ENCODE data around the gene ABCF1.

ABCF1 gene

DNA sequence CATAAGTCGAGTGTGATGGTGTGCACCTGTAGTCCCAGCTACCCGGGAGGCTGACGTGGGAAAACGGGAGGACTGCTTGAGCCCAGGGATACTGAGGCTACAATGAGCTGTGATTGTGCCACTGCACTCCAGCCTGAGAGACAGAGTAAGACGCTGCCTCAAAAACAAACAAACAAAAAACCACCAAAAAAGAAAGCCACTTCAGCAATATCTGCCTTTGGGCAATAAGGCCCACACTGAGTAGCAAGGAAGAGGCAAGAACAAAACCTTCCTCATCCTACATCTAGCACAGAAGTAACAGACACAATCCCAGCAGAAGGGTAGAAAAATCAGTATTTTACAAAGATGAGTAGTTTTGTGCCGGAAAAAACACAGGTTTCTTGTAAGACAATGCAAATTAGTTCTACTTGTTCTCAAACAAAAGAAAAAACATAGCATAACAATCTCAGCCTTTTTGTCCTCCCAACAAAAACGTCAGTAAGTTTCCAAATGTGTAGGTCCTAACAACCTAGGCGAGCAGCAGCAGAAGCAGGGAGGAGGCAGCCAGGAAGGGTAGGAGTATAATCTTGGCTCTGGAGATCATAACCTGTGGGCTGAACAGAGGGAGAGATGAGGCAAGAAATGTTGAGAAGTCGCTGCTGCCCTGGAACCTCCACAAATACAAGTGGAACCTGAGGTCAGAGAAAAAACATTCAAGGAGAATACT is 40.1 kb downstream of the ABCF1 start:
- H3K9ac ChIP-seq (ENCODE audit: low read length) = peak overlapping the region; percentile 19
- no peaks in the 10 kb centered on the region for H3K27me3 ChIP-seq (ENCODE audit: control insufficient read depth in 1 of 2, insufficient read depth in 1 of 2, low read length in 2 of 2)
- peaks cover 10 to 57% of the 10 kb centered on the region in 2 experiments for H3K36me3 ChIP-seq (ENCODE audit: control insufficient read depth in 1 of 2, insufficient read depth in 2 of 2, low read depth in 1 of 2, low read length in 2 of 2)
- peak overlapping the region; percentile 44 for H2AK5ac ChIP-seq (ENCODE audit: low read length, severe bottlenecking)
- no peak overlapping the region for H3K18ac ChIP-seq (ENCODE audit: low read depth in 1 of 2, low read length in 2 of 2)
- peaks cover 12% of the 10 kb centered on the region for H3K79me1 ChIP-seq (replicated peaks; ENCODE audit: low read length, poor library complexity, severe bottlenecking)
- 94% methylated on average over 8 of the region's 9 CpGs for WGBS
- no peak for DNase-seq
- H3K4me3 ChIP-seq (ENCODE audit: insufficient read depth in 1 of 2, low read depth in 1 of 2, low read length in 2 of 2) = no peak overlapping the region
- H4K8ac ChIP-seq (ENCODE audit: low read length) = no peak overlapping the region
- H3K4ac ChIP-seq (ENCODE audit: low read depth in 1 of 2, low read length in 2 of 2) = no peak overlapping the region
- peaks cover 7% of the 10 kb centered on the region for H3K4me1 ChIP-seq (ENCODE audit: control insufficient read depth, insufficient read depth, low read depth, low read length)
- no peak overlapping the region for H2BK120ac ChIP-seq (ENCODE audit: low read depth, low read length)
- H3K9me3 ChIP-seq (ENCODE audit: control insufficient read depth, low read length) = no peaks in the 10 kb centered on the region
- H3K27ac ChIP-seq (ENCODE audit: low read length, poor library complexity, severe bottlenecking) = peak overlapping the region; percentile 21
- H2AFZ ChIP-seq (ENCODE audit: low read depth, low read length) = no peak overlapping the region
- H2BK5ac ChIP-seq (ENCODE audit: low read depth, low read length, poor library complexity, severe bottlenecking) = no peak overlapping the region
- no peak overlapping the region for H3K23ac ChIP-seq (ENCODE audit: low read length in 2 of 2)
- H2BK12ac ChIP-seq (ENCODE audit: low read length in 2 of 2) = no peak overlapping the region
- H3K4me2 ChIP-seq (ENCODE audit: low read length, poor library complexity, severe bottlenecking) = no peak overlapping the region
- no peak overlapping the region for H3K14ac ChIP-seq (ENCODE audit: low read length in 2 of 2)
- H2BK15ac ChIP-seq (ENCODE audit: low read depth, poor library complexity, severe bottlenecking) = no peak overlapping the region
- no peak overlapping the region for H4K91ac ChIP-seq (ENCODE audit: low read length)

GRCh38 chr6:30611856-30612194 is 40.6 kb downstream of the ABCF1 start:
- Histone ChIP-seq H3K4me2 (ENCODE audit: low read length, poor library complexity, severe bottlenecking) (no peak overlapping the region), H4K8ac (ENCODE audit: low read length) (no peak overlapping the region), H2BK12ac (ENCODE audit: low read length in 2 of 2) (no peak overlapping the region), H3K79me1 (replicated peaks; ENCODE audit: low read length, poor library complexity, severe bottlenecking) (peaks cover 11% of the 10 kb centered on the region), H3K36me3 (ENCODE audit: control insufficient read depth in 1 of 2, insufficient read depth in 2 of 2, low read depth in 1 of 2, low read length in 2 of 2) (peaks cover 9 to 57% of the 10 kb centered on the region in 2 experiments), H3K18ac (ENCODE audit: low read depth in 1 of 2, low read length in 2 of 2) (no peak overlapping the region), H2BK15ac (ENCODE audit: low read depth, poor library complexity, severe bottlenecking) (no peak overlapping the region), H3K27ac (ENCODE audit: low read length, poor library complexity, severe bottlenecking) (peak overlapping the region; percentile 21), H4K91ac (ENCODE audit: low read length) (no peak overlapping the region), H2BK120ac (ENCODE audit: low read depth, low read length) (no peak overlapping the region), H3K9me3 (ENCODE audit: control insufficient read depth, low read length) (no peaks in the 10 kb centered on the region), H2AFZ (ENCODE audit: low read depth, low read length) (no peak overlapping the region), H3K4ac (ENCODE audit: low read depth in 1 of 2, low read length in 2 of 2) (no peak overlapping the region), H3K14ac (ENCODE audit: low read length in 2 of 2) (no peak overlapping the region), H3K4me3 (ENCODE audit: insufficient read depth in 1 of 2, low read depth in 1 of 2, low read length in 2 of 2) (no peak overlapping the region), H2BK5ac (ENCODE audit: low read depth, low read length, poor library complexity, severe bottlenecking) (no peak overlapping the region), H3K9ac (ENCODE audit: low read length) (peak overlapping the region; percentile 13), H3K27me3 (ENCODE audit: control insufficient read depth in 1 of 2, insufficient read depth in 1 of 2, low read length in 2 of 2) (no peaks in the 10 kb centered on the region), H3K4me1 (ENCODE audit: control insufficient read depth, insufficient read depth, low read depth, low read length) (peaks cover 7% of the 10 kb centered on the region), H2AK5ac (ENCODE audit: low read length, severe bottlenecking) (no peak overlapping the region), H3K23ac (ENCODE audit: low read length in 2 of 2) (no peak overlapping the region)
- no peak for DNase-seq
- 100% methylated on average over 1 of the region's 2 CpGs for WGBS

DNA sequence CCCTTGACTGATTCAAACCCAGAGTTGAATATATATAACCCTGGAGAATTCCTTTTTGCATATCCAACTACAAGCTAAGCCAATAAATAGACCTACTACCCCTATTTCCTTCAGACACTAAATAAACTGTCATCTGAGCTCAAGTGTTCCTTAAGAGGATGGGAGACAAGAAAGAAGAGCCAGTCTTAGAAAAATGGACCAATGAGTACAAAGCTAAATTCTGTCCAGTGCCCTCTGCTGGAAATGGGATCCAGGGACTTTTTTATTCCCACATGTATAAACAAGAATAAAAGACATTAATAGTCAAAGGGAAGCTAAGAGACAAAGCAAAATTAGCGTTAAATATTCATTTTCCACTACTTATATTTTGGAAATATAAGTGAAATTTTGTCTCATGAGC is 41.0 kb downstream of the ABCF1 start:
- Histone ChIP-seq H3K23ac (ENCODE audit: low read length in 2 of 2) (no peak overlapping the region), H4K8ac (ENCODE audit: low read length) (no peak overlapping the region), H2AK5ac (ENCODE audit: low read length, severe bottlenecking) (no peak overlapping the region), H3K36me3 (ENCODE audit: control insufficient read depth in 1 of 2, insufficient read depth in 2 of 2, low read depth in 1 of 2, low read length in 2 of 2) (peaks cover 9 to 55% of the 10 kb centered on the region in 2 experiments), H2BK12ac (ENCODE audit: low read length in 2 of 2) (no peak overlapping the region), H2BK120ac (ENCODE audit: low read depth, low read length) (no peak overlapping the region), H3K9ac (ENCODE audit: low read length) (peak overlapping the region; percentile 100), H3K18ac (ENCODE audit: low read depth in 1 of 2, low read length in 2 of 2) (no peak overlapping the region), H3K4me3 (ENCODE audit: insufficient read depth in 1 of 2, low read depth in 1 of 2, low read length in 2 of 2) (no peak overlapping the region), H2AFZ (ENCODE audit: low read depth, low read length) (no peak overlapping the region), H3K4me2 (ENCODE audit: low read length, poor library complexity, severe bottlenecking) (no peak overlapping the region), H2BK5ac (ENCODE audit: low read depth, low read length, poor library complexity, severe bottlenecking) (no peak overlapping the region), H3K27ac (ENCODE audit: low read length, poor library complexity, severe bottlenecking) (peak overlapping the region; percentile 97), H3K79me1 (replicated peaks; ENCODE audit: low read length, poor library complexity, severe bottlenecking) (peaks cover 11% of the 10 kb centered on the region), H4K91ac (ENCODE audit: low read length) (no peak overlapping the region), H3K27me3 (ENCODE audit: control insufficient read depth in 1 of 2, insufficient read depth in 1 of 2, low read length in 2 of 2) (no peaks in the 10 kb centered on the region), H3K4me1 (ENCODE audit: control insufficient read depth, insufficient read depth, low read depth, low read length) (peaks cover 7% of the 10 kb centered on the region), H2BK15ac (ENCODE audit: low read depth, poor library complexity, severe bottlenecking) (no peak overlapping the region), H3K9me3 (ENCODE audit: control insufficient read depth, low read length) (no peaks in the 10 kb centered on the region), H3K14ac (ENCODE audit: low read length in 2 of 2) (no peak overlapping the region), H3K4ac (ENCODE audit: low read depth in 1 of 2, low read length in 2 of 2) (no peak overlapping the region)
- peak; percentile 68 for DNase-seq
- no CpG with 5 or more reads among the region's 1 CpG for WGBS

DNA sequence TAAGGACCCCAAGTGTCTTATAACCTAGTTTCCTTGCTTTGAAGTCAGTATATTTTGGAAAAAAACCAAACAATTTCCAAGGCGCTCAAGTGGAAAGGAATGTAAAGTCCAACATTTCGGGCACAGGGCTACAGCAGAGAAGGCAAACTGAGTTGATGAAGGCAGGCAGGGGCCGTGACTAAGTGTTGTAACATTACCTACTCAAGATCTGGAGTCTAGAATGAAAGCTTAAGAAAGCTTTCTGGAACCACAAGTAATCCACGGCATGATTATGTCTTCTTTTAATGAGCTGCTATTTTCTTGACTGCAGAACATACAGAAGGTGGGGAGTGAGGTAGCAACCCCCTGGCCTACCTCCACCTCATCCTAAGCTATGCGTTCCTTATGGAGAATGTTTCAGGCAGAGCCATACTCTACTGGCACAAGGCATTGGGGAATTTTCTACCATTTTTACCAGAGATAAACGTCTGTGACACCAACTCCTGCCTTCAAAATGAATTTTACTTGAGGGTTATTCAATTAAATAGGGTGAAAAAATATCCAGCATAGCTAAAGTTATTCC is 41.5 kb downstream of the ABCF1 start:
- Histone ChIP-seq H4K8ac (ENCODE audit: low read length) (no peak overlapping the region), H4K91ac (ENCODE audit: low read length) (no peak overlapping the region), H3K79me1 (replicated peaks; ENCODE audit: low read length, poor library complexity, severe bottlenecking) (peaks cover 11% of the 10 kb centered on the region), H3K4me3 (ENCODE audit: insufficient read depth in 1 of 2, low read depth in 1 of 2, low read length in 2 of 2) (no peak overlapping the region), H2BK12ac (ENCODE audit: low read length in 2 of 2) (no peak overlapping the region), H2AK5ac (ENCODE audit: low read length, severe bottlenecking) (peak overlapping the region; percentile 78), H3K18ac (ENCODE audit: low read depth in 1 of 2, low read length in 2 of 2) (no peak overlapping the region), H3K23ac (ENCODE audit: low read length in 2 of 2) (no peak overlapping the region), H2AFZ (ENCODE audit: low read depth, low read length) (no peak overlapping the region), H3K9me3 (ENCODE audit: control insufficient read depth, low read length) (no peaks in the 10 kb centered on the region), H3K9ac (ENCODE audit: low read length) (peak overlapping the region; percentile 100), H2BK120ac (ENCODE audit: low read depth, low read length) (no peak overlapping the region), H2BK15ac (ENCODE audit: low read depth, poor library complexity, severe bottlenecking) (no peak overlapping the region), H3K27me3 (ENCODE audit: control insufficient read depth in 1 of 2, insufficient read depth in 1 of 2, low read length in 2 of 2) (no peaks in the 10 kb centered on the region), H2BK5ac (ENCODE audit: low read depth, low read length, poor library complexity, severe bottlenecking) (no peak overlapping the region), H3K36me3 (ENCODE audit: control insufficient read depth in 1 of 2, insufficient read depth in 2 of 2, low read depth in 1 of 2, low read length in 2 of 2) (peaks cover 9 to 50% of the 10 kb centered on the region in 2 experiments), H3K4me2 (ENCODE audit: low read length, poor library complexity, severe bottlenecking) (no peak overlapping the region), H3K4ac (ENCODE audit: low read depth in 1 of 2, low read length in 2 of 2) (no peak overlapping the region), H3K27ac (ENCODE audit: low read length, poor library complexity, severe bottlenecking) (peak overlapping the region; percentile 97), H3K14ac (ENCODE audit: low read length in 2 of 2) (no peak overlapping the region), H3K4me1 (ENCODE audit: control insufficient read depth, insufficient read depth, low read depth, low read length) (peaks cover 7% of the 10 kb centered on the region)
- peak; percentile 57 for DNase-seq
- 83% methylated on average over 5 of the region's 6 CpGs for WGBS

Measured in mesenchymal stem cell (in vitro differentiated cells and primary cell).